SK-N-SH (cell line): ENCODE results near the gene TSR2.

Experiments used
- CHD2 ChIP-seq: fragments of 150-350 bp; IDR thresholded peaks from 2 replicates; pipeline ENCODE4 v1.6.1; 2018; ENCODE audit warnings: low read length; ENCODE audit not compliant: partially characterized antibody
- CTCF ChIP-seq: fragments of 200-600 bp; sonication (generic); IDR thresholded peaks from 2 replicates; pipeline ENCODE4 v1.6.1; 2017; ENCODE audit warnings: antibody characterized with exemption, mild to moderate bottlenecking, moderate library complexity
- GABPA ChIP-seq: IDR thresholded peaks from 2 replicates; pipeline ENCODE4 v1.4.0; 2012; ENCODE audit warnings: low read depth, mild to moderate bottlenecking
- MAX ChIP-seq: IDR thresholded peaks from 2 replicates; pipeline ENCODE4 v1.4.0; 2012; ENCODE audit warnings: low read depth
- PBX3 ChIP-seq: IDR thresholded peaks from 2 replicates; pipeline ENCODE4; 2012
- POLR2AphosphoS5 ChIP-seq: IDR thresholded peaks from 2 replicates; pipeline ENCODE4 v1.6.1; 2012; ENCODE audit warnings: low read depth, low read length
- RAD21 ChIP-seq: IDR thresholded peaks from 2 replicates; pipeline ENCODE4 v1.6.1; 2012; ENCODE audit warnings: mild to moderate bottlenecking, low read length
- REST ChIP-seq: IDR thresholded peaks from 2 replicates; pipeline ENCODE4 v1.6.1; 2012; ENCODE audit warnings: mild to moderate bottlenecking, low read depth, low read length, moderate library complexity
- USF2 ChIP-seq: fragments of 150-350 bp; IDR thresholded peaks from 2 replicates; pipeline ENCODE4 v1.6.1; 2017; ENCODE audit warnings: antibody characterized with exemption, low read length, low read depth, borderline replicate concordance
- YY1 ChIP-seq: IDR thresholded peaks from 2 replicates; pipeline ENCODE4 v1.4.0; 2012; ENCODE audit warnings: low read depth, mild to moderate bottlenecking
- ZBTB33 ChIP-seq: IDR thresholded peaks from 2 replicates; pipeline ENCODE4 v1.4.0; 2012; ENCODE audit warnings: low read depth, borderline replicate concordance

- TF ChIP-seq REST (no peak), YY1 (no peak), GABPA (no peak), CTCF (no peak), POLR2AphosphoS5 (no peak), CHD2 (no peak), USF2 (no peak), RAD21 (no peak), MAX (no peak), PBX3 (no peak), ZBTB33 (no peak)
These were observed 9.7 kb downstream of the TSR2 start for GRCh38 chrX:54449929-54450328.
